Colonic mucosa (tissue), 4 donors: ENCODE data around the gene SELENON. TPM values are rescaled to one million over a fixed set of nuclear protein-coding genes. Genes with fewer than 3 reads are reported as not detected.

Experiments
- DNase-seq: peaks from one replicate; pipeline ENCODE4 v3.0.0-alpha.2; 2020
- H3K27ac ChIP-seq: fragments of 200-600 bp; one replicate; pipeline ENCODE4 v1.8.0; 2021
- H3K27me3 ChIP-seq: fragments of 200-600 bp; one replicate; pipeline ENCODE4 v1.8.0; 2021
- H3K36me3 ChIP-seq: fragments of 200-600 bp; one replicate; pipeline ENCODE4 v1.8.0; 2021
- H3K4me1 ChIP-seq: fragments of 200-600 bp; one replicate; pipeline ENCODE4 v1.8.0; 2021; ENCODE audit warnings: mild to moderate bottlenecking
- H3K4me3 ChIP-seq: fragments of 200-600 bp; one replicate; pipeline ENCODE4 v1.8.0; 2021
- H3K9ac ChIP-seq, 2 donors: one replicate each; pipeline ENCODE4 v1.7.0; 2013; ENCODE audit warnings: control low read depth in 2 of 2, low read depth in 2 of 2, low read length in 2 of 2
- H3K9me3 ChIP-seq: fragments of 200-600 bp; one replicate; pipeline ENCODE4 v1.8.0; 2021
- intact Hi-C: fragments of 100-400 bp; cut with DNase I; formaldehyde crosslinking; loops from one replicate; pipeline ENCODE4 v1.14.1; 2022
- total RNA-seq, 2 donors: library from RNA; stranded (reverse); fragmentation: NEBNext Ultra II Directional in 1 of 2; extraction: Animal tissue kit (Norgen Biotek cat#: 25700) in 1 of 2; gene quantifications; one replicate each; pipeline ENCODE4 v1.2.1, GENCODE V29; 2021
- TF ChIP-seq, protein P1 (sequence below): fragments of 200-600 bp; IDR thresholded peaks from one replicate; pipeline ENCODE4 v1.8.0; 2022; ENCODE audit warnings: antibody characterized with exemption, mild to moderate bottlenecking
- donor health status: healthy.
- donor health status: DM: no; HTN: no; CAD: no.
- donor health status: DM: no; HTN: no; CAD: no.

The SELENON gene
- total RNA-seq, 2 donors from 2014 or later = 39.6 to 43.3 TPM

DNA sequence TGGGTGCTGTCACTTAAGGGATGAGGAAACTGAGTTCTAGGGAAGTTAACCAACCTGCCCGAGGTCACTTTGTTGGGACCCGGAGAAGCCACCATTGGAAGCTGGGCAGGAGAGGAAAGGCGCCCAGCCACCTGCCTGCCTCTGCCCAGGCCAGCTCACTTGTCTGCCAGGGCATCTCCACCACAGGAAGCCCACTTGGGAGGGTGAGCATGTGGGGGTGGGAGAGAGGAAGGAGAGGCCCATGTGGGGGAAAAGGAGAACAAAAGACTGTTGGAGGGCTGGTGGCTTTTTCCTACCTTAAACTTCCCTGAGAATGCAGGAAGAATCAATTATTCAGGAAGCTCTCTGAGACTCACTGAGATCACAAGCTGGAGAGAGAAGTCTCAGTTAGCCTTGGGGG, 43.8 kb upstream of the SELENON start:
- DNase-seq = no peak
- no peaks in the 10 kb centered on the region for H3K4me1 ChIP-seq
- H3K9ac ChIP-seq = no peak overlapping the region
- H3K4me3 ChIP-seq = no peak overlapping the region
- H3K36me3 ChIP-seq = no peaks in the 10 kb centered on the region
- TF ChIP-seq, protein P1, sequence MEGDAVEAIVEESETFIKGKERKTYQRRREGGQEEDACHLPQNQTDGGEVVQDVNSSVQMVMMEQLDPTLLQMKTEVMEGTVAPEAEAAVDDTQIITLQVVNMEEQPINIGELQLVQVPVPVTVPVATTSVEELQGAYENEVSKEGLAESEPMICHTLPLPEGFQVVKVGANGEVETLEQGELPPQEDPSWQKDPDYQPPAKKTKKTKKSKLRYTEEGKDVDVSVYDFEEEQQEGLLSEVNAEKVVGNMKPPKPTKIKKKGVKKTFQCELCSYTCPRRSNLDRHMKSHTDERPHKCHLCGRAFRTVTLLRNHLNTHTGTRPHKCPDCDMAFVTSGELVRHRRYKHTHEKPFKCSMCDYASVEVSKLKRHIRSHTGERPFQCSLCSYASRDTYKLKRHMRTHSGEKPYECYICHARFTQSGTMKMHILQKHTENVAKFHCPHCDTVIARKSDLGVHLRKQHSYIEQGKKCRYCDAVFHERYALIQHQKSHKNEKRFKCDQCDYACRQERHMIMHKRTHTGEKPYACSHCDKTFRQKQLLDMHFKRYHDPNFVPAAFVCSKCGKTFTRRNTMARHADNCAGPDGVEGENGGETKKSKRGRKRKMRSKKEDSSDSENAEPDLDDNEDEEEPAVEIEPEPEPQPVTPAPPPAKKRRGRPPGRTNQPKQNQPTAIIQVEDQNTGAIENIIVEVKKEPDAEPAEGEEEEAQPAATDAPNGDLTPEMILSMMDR = no peak
- no peaks in the 10 kb centered on the region for H3K27me3 ChIP-seq
- no peaks in the 10 kb centered on the region for H3K9me3 ChIP-seq
- intact Hi-C loops = loop anchor here (5.0 kb wide), 1 partner anchor 41 kb away; no protein-coding TSS in a partner anchor
- H3K27ac ChIP-seq = no peak overlapping the region

DNA sequence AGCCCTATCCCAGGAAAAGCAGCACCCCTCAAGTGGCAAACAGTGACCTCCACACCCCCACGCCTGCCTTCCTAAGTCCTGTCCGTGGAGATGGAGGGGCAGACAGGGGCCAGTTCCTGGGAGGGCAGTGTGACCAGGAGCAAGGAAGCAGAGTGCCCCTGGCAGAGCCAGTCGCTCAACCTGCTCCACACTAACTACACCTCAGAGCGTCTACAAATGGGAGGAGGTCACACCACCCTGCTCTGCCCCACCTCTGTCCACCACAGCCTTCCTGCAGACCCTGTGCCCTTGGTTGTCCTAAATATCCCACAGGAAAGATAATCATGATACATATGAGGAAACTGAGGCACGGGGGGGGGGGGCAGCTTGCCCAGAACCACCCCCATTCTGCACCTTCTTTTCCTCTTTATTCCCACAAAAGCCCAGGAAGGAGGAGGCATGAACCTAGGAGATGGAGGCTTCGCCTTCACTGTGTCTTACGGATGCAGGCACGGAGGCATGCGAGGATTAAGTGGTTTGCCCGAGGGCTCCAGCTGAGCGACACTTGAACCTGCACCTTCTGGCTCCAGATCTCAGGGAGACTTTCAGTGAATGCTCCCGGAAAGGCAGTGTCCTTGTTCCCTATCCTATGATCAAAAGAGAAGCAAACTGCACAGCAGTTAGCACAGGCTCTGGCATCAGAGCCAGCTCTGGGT, 42.7 kb upstream of the SELENON start:
- no peak overlapping the region for H3K9ac ChIP-seq
- no peaks in the 10 kb centered on the region for H3K4me1 ChIP-seq
- H3K36me3 ChIP-seq = no peaks in the 10 kb centered on the region
- TF ChIP-seq, protein P1 = no peak
- no peaks in the 10 kb centered on the region for H3K9me3 ChIP-seq
- H3K4me3 ChIP-seq = no peak overlapping the region
- DNase-seq = no peak
- H3K27ac ChIP-seq = no peak overlapping the region
- no peaks in the 10 kb centered on the region for H3K27me3 ChIP-seq
- intact Hi-C loops = loop anchor here (5.0 kb wide), 1 partner anchor 40 kb away; no protein-coding TSS in a partner anchor

GRCh38 chr1:25757846-25758185, 42.2 kb upstream of the SELENON start:
- H3K27ac ChIP-seq = no peak overlapping the region
- no peaks in the 10 kb centered on the region for H3K27me3 ChIP-seq
- TF ChIP-seq, protein P1 = no peak
- no peak overlapping the region for H3K9ac ChIP-seq
- H3K4me1 ChIP-seq = no peaks in the 10 kb centered on the region
- H3K36me3 ChIP-seq = no peaks in the 10 kb centered on the region
- intact Hi-C loops = loop anchor here (5.0 kb wide), 1 partner anchor 39 kb away; no protein-coding TSS in a partner anchor
- no peak for DNase-seq
- H3K9me3 ChIP-seq = no peaks in the 10 kb centered on the region
- no peak overlapping the region for H3K4me3 ChIP-seq

DNA sequence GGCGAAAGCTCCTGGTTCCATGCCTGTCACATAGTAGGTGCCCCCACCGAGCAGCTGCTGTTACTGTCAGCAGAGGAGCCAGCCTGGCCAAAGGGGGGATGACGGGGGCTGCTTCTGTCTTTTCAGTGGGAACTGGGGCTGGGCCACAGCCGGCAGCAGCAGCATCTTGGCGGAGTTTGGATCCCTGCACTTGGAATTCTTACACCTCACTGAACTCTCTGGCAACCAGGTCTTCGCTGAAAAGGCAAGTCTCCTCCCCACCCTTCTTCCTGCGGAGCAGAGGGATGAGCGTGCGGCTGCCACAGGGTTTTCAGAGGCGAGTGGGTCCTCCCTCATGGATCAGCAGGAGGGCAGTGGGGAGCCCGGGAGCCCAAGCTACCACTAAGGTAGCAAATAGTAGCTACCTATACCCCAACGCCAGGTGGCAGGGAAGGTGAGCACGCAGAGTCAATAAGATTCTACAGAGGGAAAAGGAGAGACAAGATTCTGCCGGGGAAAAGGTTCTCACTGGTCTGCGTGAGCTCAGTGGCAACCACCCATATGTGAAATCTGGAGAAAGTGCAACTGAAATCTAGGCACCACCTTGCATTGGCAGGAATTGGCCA, 41.4 kb upstream of the SELENON start:
- Histone ChIP-seq H3K4me1 (no peaks in the 10 kb centered on the region), H3K27me3 (no peaks in the 10 kb centered on the region), H3K4me3 (no peak overlapping the region), H3K36me3 (no peaks in the 10 kb centered on the region), H3K27ac (no peak overlapping the region), H3K9me3 (no peaks in the 10 kb centered on the region), H3K9ac (no peak overlapping the region)
- TF ChIP-seq, protein P1 = no peak
- intact Hi-C loops = loop anchor here (5.0 kb wide), 1 partner anchor 39 kb away; no protein-coding TSS in a partner anchor
- DNase-seq = no peak

- no peak overlapping the region for H3K4me3 ChIP-seq
- DNase-seq = no peak
- TF ChIP-seq, protein P1 = no peak
- H3K27me3 ChIP-seq = no peaks in the 10 kb centered on the region
- H3K36me3 ChIP-seq = no peaks in the 10 kb centered on the region
- H3K27ac ChIP-seq = no peak overlapping the region
- no peak overlapping the region for H3K9ac ChIP-seq
- no peaks in the 10 kb centered on the region for H3K9me3 ChIP-seq
- intact Hi-C loops = no loop called here
- no peaks in the 10 kb centered on the region for H3K4me1 ChIP-seq
These were observed 39.8 kb upstream of the SELENON start for GRCh38 chr1:25760122-25760719.
